ENCODE data around the gene EXOC3L4. TPM values are rescaled to one million over a fixed set of nuclear protein-coding genes. Genes with fewer than 3 reads are reported as not detected.

EXOC3L4 gene
- total RNA-seq, 6 experiments from 2014 or later = 34.2 to 87.1 (median 48.1) TPM

- H3K27ac ChIP-seq = no peak overlapping the region
- no peak overlapping the region for H3K4me3 ChIP-seq
- WGBS (ENCODE audit: insufficient coverage, low coverage, low lambda C conversion rate, missing lambda C conversion rate) = 84% methylated on average over 7 of the region's 19 CpGs
- no peak for DNase-seq
- intact Hi-C loops (cut with DNase I) = no loop called here
- TF ChIP-seq CTCF (IDR thresholded peaks at IDR 0.05) (no peak), POLR2A (IDR thresholded peaks at IDR 0.05) (no peak)
- no peak for ATAC-seq
- no peaks in the 10 kb centered on the region for H3K27me3 ChIP-seq
- no peaks in the 10 kb centered on the region for H3K9me3 ChIP-seq
- H3K4me1 ChIP-seq = peaks cover 0 to 12% (median 0%) of the 10 kb centered on the region in 4 donors
- H3K36me3 ChIP-seq = no peaks in the 10 kb centered on the region
Measured at GRCh38 chr14:103157969-103158368, 63.4 kb downstream of the EXOC3L4 start.

- TF ChIP-seq POLR2A (IDR thresholded peaks at IDR 0.05) = no peak
- TF ChIP-seq CTCF (IDR thresholded peaks at IDR 0.05) = no peak
- H3K9me3 ChIP-seq = no peaks in the 10 kb centered on the region
- no peak overlapping the region for H3K4me3 ChIP-seq
- no peaks in the 10 kb centered on the region for H3K36me3 ChIP-seq
- intact Hi-C loops (cut with DNase I) = no loop called here
- DNase-seq (no peak), ATAC-seq (no peak)
- no peaks in the 10 kb centered on the region for H3K27me3 ChIP-seq
- H3K4me1 ChIP-seq = peaks cover 0 to 12% (median 0%) of the 10 kb centered on the region in 4 donors
- 50% methylated on average over 1 of the region's 1 CpG for WGBS (ENCODE audit: insufficient coverage, low coverage, low lambda C conversion rate, missing lambda C conversion rate)
- no peak overlapping the region for H3K27ac ChIP-seq
Measured at GRCh38 chr14:103158688-103159087, 64.2 kb downstream of the EXOC3L4 start.

Other genes starting within 250 kb of the EXOC3L4 start
- gene AMN, start 172.1 kb upstream of the EXOC3L4 start, total RNA-seq = 10 to 100 TPM in 5 of 6 experiments, 1 to 10 TPM in 1; 7.1 to 69.1 (median 28.6) TPM
- 10 to 100 TPM; 38.4 to 55.5 (median 43.0) TPM for gene CDC42BPB, start 37.2 kb upstream of the EXOC3L4 start, total RNA-seq
- not detected for gene LBHD2, start 10.5 kb upstream of the EXOC3L4 start, total RNA-seq
- 100 to 1,000 TPM in 1 of 6 experiments, 10 to 100 TPM in 5; 23.2 to 122 (median 32.6) TPM for gene TNFAIP2, start 28.7 kb downstream of the EXOC3L4 start, total RNA-seq
- gene EIF5, start 239.5 kb downstream of the EXOC3L4 start, total RNA-seq = 100 to 1,000 TPM; 186 to 357 (median 215) TPM

All from right lobe of liver (tissue), 6 donors.